Keratinocyte (primary cell): ENCODE results near the gene ABHD8. TPM values are rescaled to one million over a fixed set of nuclear protein-coding genes. Genes with fewer than 3 reads are reported as not detected.
A peak's percentile ranks its signal among the peaks of the same experiment; 100 is the strongest.

Experiments used
- DNase-seq: peaks from one replicate; pipeline ENCODE4 v3.0.0-alpha.2; 2011; ENCODE audit warnings: low read depth, missing footprints, low spot score
- FAIRE-seq: peaks from 2 replicates; lab custom pipeline; 2011; peaks lifted over from hg19 to GRCh38; lab: Jason Lieb, UNC
- H2AFZ ChIP-seq: 2 replicates; pipeline ENCODE4 v1.6.0; 2012; ENCODE audit warnings: low read length, control low read depth, inconsistent platforms; ENCODE audit not compliant: control insufficient read depth
- H3K27ac ChIP-seq: 2 replicates; pipeline ENCODE4 v1.5.1; 2011; ENCODE audit warnings: low read length; ENCODE audit not compliant: control insufficient read depth, insufficient read depth
- H3K27me3 ChIP-seq: 3 replicates; pipeline ENCODE4 v1.6.0; 2011; ENCODE audit warnings: low read length; ENCODE audit not compliant: control insufficient read depth, insufficient read depth; ENCODE audit errors: extremely low read depth
- H3K36me3 ChIP-seq, 2 experiments: 2 replicates in 1 of 2; 3 replicates in 1 of 2; pipeline ENCODE4 v1.5.1; 2011; ENCODE audit warnings: low read length in 2 of 2, mild to moderate bottlenecking in 1 of 2; ENCODE audit not compliant: control insufficient read depth in 2 of 2, insufficient read depth in 2 of 2; ENCODE audit errors: extremely low read depth in 1 of 2
- H3K4me1 ChIP-seq: 3 replicates; pipeline ENCODE4 v1.5.1; 2011; ENCODE audit warnings: low read length; ENCODE audit not compliant: control insufficient read depth, insufficient read depth; ENCODE audit errors: extremely low read depth
- H3K4me2 ChIP-seq: 3 replicates; pipeline ENCODE4 v1.6.0; 2011; ENCODE audit warnings: low read depth, low read length; ENCODE audit not compliant: control insufficient read depth, insufficient read depth; ENCODE audit errors: extremely low read depth
- H3K4me3 ChIP-seq, 3 experiments: fragments of 200-600 bp in 1 of 3; sonication (generic) in 1 of 3; 2 replicates in 2 of 3; 3 replicates in 1 of 3; pipeline ENCODE4 v1.5.1; 2011 to 2016; ENCODE audit warnings: low read length in 3 of 3, mild to moderate bottlenecking in 3 of 3, control low read depth in 2 of 3, inconsistent platforms in 1 of 3, low read depth in 1 of 3, mixed read lengths in 1 of 3, mixed run types in 1 of 3, moderate library complexity in 1 of 3; ENCODE audit not compliant: control insufficient read depth in 2 of 3, insufficient read depth in 2 of 3; ENCODE audit errors: extremely low read depth in 1 of 3
- H3K79me2 ChIP-seq: 2 replicates; pipeline ENCODE4 v1.6.0; 2012; ENCODE audit warnings: low read length; ENCODE audit not compliant: control insufficient read depth, insufficient read depth
- H3K9ac ChIP-seq: 3 replicates; pipeline ENCODE4 v1.6.0; 2011; ENCODE audit warnings: low read length; ENCODE audit not compliant: control insufficient read depth, insufficient read depth; ENCODE audit errors: extremely low read depth
- H3K9me1 ChIP-seq: 3 replicates; pipeline ENCODE4 v1.6.0; 2011; ENCODE audit warnings: low read length; ENCODE audit not compliant: control insufficient read depth, insufficient read depth; ENCODE audit errors: extremely low read depth
- H3K9me3 ChIP-seq: 2 replicates; pipeline ENCODE4 v1.5.1; 2012; ENCODE audit warnings: low read depth, low read length; ENCODE audit not compliant: control insufficient read depth
- H4K20me1 ChIP-seq: 3 replicates; pipeline ENCODE4 v1.6.0; 2011; ENCODE audit warnings: low read length; ENCODE audit not compliant: control insufficient read depth, insufficient read depth; ENCODE audit errors: extremely low read depth
- CTCF ChIP-seq, 3 experiments: IDR thresholded peaks in 1 of 3; conservative IDR thresholded peaks in 1 of 3; optimal IDR thresholded peaks in 1 of 3; 2 replicates in 2 of 3; 3 replicates in 1 of 3; pipeline versions ENCODE3 to v1.5.1; 2011; ENCODE audit warnings: low read length in 3 of 3, mild to moderate bottlenecking in 3 of 3, moderate library complexity in 2 of 3, control low read depth in 1 of 3, inconsistent platforms in 1 of 3; ENCODE audit not compliant: insufficient read depth in 2 of 3; ENCODE audit errors: extremely low read depth in 1 of 3
- EZH2 ChIP-seq: IDR thresholded peaks from one replicate; pipeline ENCODE4 v1.6.1; 2012; ENCODE audit warnings: inconsistent platforms, mild to moderate bottlenecking, low read length, moderate library complexity
- dilution Hi-C: fragments of 300-500 bp; cut with MboI; formaldehyde crosslinking; loops from one replicate; pipeline ENCODE4 v1.7.0; 2020; ENCODE audit warnings: low sequenced_read_pairs; ENCODE audit not compliant: extremely low pct_ligation_motif_present
- polyA plus RNA-seq, 5 experiments: library from polyadenylated mRNA; depleted of rRNA in 3 of 5; stranded (reverse) in 3 of 5; stranded (forward) in 1 of 5; unstranded in 1 of 5; fragments of >200 nt; gene quantifications; 1 replicate in 1 of 5; 2 replicates in 3 of 5; 3 replicates in 1 of 5; pipeline versions ENCODE4 v1.2.1 to v1.2.3, GENCODE V29; 2011 to 2012; ENCODE audit warnings: missing spikeins in 2 of 5, low read depth in 1 of 5, low replicate concordance in 1 of 5

Gene ABHD8
- polyA plus RNA-seq, 1 donor (not counting 4 experiments of a cell fraction or from before 2014, with no cell fraction given): 4.1 TPM

- Histone ChIP-seq H3K27me3 (no peaks in the 10 kb centered on the region), H3K79me2 (peaks cover 9% of the 10 kb centered on the region), H3K9me3 (no peaks in the 10 kb centered on the region), H3K9me1 (peaks cover 3% of the 10 kb centered on the region), H3K4me2 (no peak overlapping the region), H2AFZ (no peak overlapping the region), H3K4me1 (peaks cover 37% of the 10 kb centered on the region), H3K27ac (no peak overlapping the region), H3K9ac (no peak overlapping the region), H3K36me3 (peaks cover 0 to 5% of the 10 kb centered on the region in 2 experiments), H4K20me1 (peaks cover 3% of the 10 kb centered on the region), H3K4me3 (no peak overlapping the region)
- FAIRE-seq (no peak), DNase-seq (no peak)
- dilution Hi-C loops: no loop called here
- TF ChIP-seq CTCF (optimal IDR thresholded peaks at IDR 0.05 in 1 of 3, IDR thresholded peaks at IDR 0.05 in 1 of 3, conservative IDR thresholded peaks at IDR 0.05 in 1 of 3; ENCODE audit: extremely low read depth in 1 of 3, insufficient read depth in 2 of 3, low read length in 3 of 3): no peak
- TF ChIP-seq EZH2: no peak
These were observed 2.1 kb downstream of the ABHD8 start for GRCh38 chr19:17300992-17301619.

GRCh38 chr19:17296976-17297375 lies 6.2 kb downstream of the ABHD8 start:
- dilution Hi-C loops: no loop called here
- TF ChIP-seq EZH2 (no peak), CTCF (optimal IDR thresholded peaks at IDR 0.05 in 1 of 3, IDR thresholded peaks at IDR 0.05 in 1 of 3, conservative IDR thresholded peaks at IDR 0.05 in 1 of 3; ENCODE audit: extremely low read depth in 1 of 3, insufficient read depth in 2 of 3, low read length in 3 of 3) (no peak)
- H3K4me3 ChIP-seq: no peak overlapping the region
- no peak overlapping the region for H3K27ac ChIP-seq
- H4K20me1 ChIP-seq: peaks cover 3% of the 10 kb centered on the region
- peaks cover 11% of the 10 kb centered on the region for H3K79me2 ChIP-seq
- no peak overlapping the region for H2AFZ ChIP-seq
- FAIRE-seq (peak; percentile 52), DNase-seq (no peak)
- no peak overlapping the region for H3K9ac ChIP-seq
- peak overlapping the region; percentile 10 for H3K4me2 ChIP-seq
- H3K4me1 ChIP-seq: peaks cover 11% of the 10 kb centered on the region
- no peaks in the 10 kb centered on the region for H3K9me1 ChIP-seq
- H3K36me3 ChIP-seq: peaks cover 0 to 10% of the 10 kb centered on the region in 2 experiments
- no peaks in the 10 kb centered on the region for H3K27me3 ChIP-seq
- no peaks in the 10 kb centered on the region for H3K9me3 ChIP-seq
